Brain microvascular endothelial cell (primary cell): ENCODE measurements around the gene OTUD5.

Experiments used
- DNase-seq: peaks from one replicate; pipeline ENCODE4 v3.0.0-alpha.2; 2020
- H3K27ac ChIP-seq: fragments of 250-450 bp; sonication (Bioruptor Pico); 2 replicates; pipeline ENCODE4 v1.5.1; 2020; ENCODE audit warnings: mild to moderate bottlenecking, moderate library complexity
- H3K27me3 ChIP-seq: fragments of 250-450 bp; sonication (Bioruptor Pico); replicated peaks from 2 replicates; pipeline ENCODE4 v1.5.1; 2020; ENCODE audit warnings: mild to moderate bottlenecking
- H3K36me3 ChIP-seq: fragments of 250-450 bp; sonication (Bioruptor Pico); replicated peaks from 2 replicates; pipeline ENCODE4 v1.5.1; 2020; ENCODE audit warnings: mild to moderate bottlenecking
- H3K4me3 ChIP-seq: 2 replicates; pipeline ENCODE4 v1.5.1; 2011; ENCODE audit warnings: low read depth, mild to moderate bottlenecking, control low read depth, low read length, moderate library complexity
- in situ Hi-C: cut with HindIII; loops from 2 replicates; pipeline ENCODE4 v1.10.0; 2017; ENCODE audit warnings: low sequenced_read_pairs, low pct_ligation_motif_present
- TF ChIP-seq, protein P1 (sequence below): IDR thresholded peaks from 2 replicates; pipeline ENCODE4 v1.5.1; 2011; ENCODE audit warnings: low read depth, mild to moderate bottlenecking, moderate library complexity, low read length, control low read depth, inconsistent platforms; ENCODE audit errors: missing control alignments

OTUD5 gene

DNA sequence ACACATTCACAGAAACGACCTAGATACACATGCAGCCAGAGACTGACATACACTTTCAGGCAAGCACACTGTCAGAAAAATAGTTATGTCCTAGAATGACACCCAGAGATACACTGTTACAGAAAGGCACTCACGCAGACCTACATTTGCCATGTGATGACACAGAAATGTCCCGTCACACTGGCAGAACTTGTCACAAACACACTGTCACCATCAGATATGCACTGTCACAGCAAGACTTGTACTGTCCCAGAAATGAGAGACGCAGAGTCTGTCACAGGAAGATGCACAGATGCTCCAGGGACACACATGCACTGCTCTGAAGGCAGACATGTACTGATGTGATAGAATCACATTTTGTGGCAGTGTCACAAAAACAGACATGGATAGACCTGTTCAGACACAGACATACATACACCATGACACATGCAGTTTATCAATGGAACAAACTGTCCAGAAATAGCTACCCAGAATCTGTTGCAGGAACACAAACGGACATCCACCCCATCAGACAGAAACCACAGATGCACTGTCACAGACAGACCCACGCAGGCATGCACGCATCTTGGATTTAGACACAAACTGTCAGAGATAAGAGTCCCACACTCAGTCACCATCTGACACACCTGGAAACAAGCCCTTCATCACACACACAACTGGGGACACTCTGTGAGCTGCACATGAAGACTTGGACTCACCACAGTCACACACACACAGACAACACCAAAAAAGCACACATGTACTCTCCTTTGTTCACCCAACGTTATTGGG, 37.3 kb downstream of the OTUD5 start:
- Histone ChIP-seq H3K4me3 (no peak overlapping the region), H3K27me3 (no peaks in the 10 kb centered on the region), H3K27ac (no peak overlapping the region), H3K36me3 (peaks cover 3% of the 10 kb centered on the region)
- in situ Hi-C loops: no loop called here
- no peak for DNase-seq
- TF ChIP-seq, protein P1, sequence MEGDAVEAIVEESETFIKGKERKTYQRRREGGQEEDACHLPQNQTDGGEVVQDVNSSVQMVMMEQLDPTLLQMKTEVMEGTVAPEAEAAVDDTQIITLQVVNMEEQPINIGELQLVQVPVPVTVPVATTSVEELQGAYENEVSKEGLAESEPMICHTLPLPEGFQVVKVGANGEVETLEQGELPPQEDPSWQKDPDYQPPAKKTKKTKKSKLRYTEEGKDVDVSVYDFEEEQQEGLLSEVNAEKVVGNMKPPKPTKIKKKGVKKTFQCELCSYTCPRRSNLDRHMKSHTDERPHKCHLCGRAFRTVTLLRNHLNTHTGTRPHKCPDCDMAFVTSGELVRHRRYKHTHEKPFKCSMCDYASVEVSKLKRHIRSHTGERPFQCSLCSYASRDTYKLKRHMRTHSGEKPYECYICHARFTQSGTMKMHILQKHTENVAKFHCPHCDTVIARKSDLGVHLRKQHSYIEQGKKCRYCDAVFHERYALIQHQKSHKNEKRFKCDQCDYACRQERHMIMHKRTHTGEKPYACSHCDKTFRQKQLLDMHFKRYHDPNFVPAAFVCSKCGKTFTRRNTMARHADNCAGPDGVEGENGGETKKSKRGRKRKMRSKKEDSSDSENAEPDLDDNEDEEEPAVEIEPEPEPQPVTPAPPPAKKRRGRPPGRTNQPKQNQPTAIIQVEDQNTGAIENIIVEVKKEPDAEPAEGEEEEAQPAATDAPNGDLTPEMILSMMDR: no peak

- DNase-seq: no peak
- Histone ChIP-seq H3K27me3 (no peaks in the 10 kb centered on the region), H3K27ac (no peak overlapping the region), H3K4me3 (peak overlapping the region; percentile 62), H3K36me3 (peaks cover 3% of the 10 kb centered on the region)
- TF ChIP-seq, protein P1: no peak
- in situ Hi-C loops: no loop called here
Observed at GRCh38 chrX:48919360-48919841, 38.0 kb downstream of the OTUD5 start.

GRCh38 chrX:48918643-48919340, 38.6 kb downstream of the OTUD5 start, which contains the start of gene PIM2:
Gene PIM2 (minus strand): TSS chrX:48919024. CDS start chrX:48918834, 190 bp downstream.
- H3K27me3 ChIP-seq: no peaks in the 10 kb centered on the region
- TF ChIP-seq, protein P1: no peak
- DNase-seq: peak; percentile 76
- H3K4me3 ChIP-seq: peak within 1 kb of the TSS; percentile 62
- peak within 1 kb of the TSS; percentile 48 for H3K27ac ChIP-seq
- peaks cover 5% of the 10 kb centered on the region for H3K36me3 ChIP-seq
- in situ Hi-C loops: no loop called here

DNA sequence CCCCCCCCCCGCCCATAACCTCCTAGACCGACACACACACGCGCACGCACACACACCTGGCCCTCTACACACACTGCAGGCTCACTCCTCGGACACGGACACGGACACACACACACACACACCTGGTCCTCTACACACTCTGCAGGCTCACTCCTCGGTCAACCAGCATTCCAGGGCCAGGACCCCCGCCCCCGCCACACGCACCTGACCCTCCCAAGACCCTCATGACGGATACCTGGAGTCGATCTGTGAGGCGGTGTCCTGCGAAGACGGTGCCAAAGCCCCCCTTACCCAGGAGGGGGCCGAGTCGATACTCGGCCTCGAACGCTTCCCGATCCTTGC, 39.1 kb downstream of the OTUD5 start:
- TF ChIP-seq, protein P1: no peak
- H3K36me3 ChIP-seq: peaks cover 5% of the 10 kb centered on the region
- no peaks in the 10 kb centered on the region for H3K27me3 ChIP-seq
- peak overlapping the region; percentile 62 for H3K4me3 ChIP-seq
- in situ Hi-C loops: no loop called here
- H3K27ac ChIP-seq: peak overlapping the region; percentile 48
- no peak for DNase-seq

DNA sequence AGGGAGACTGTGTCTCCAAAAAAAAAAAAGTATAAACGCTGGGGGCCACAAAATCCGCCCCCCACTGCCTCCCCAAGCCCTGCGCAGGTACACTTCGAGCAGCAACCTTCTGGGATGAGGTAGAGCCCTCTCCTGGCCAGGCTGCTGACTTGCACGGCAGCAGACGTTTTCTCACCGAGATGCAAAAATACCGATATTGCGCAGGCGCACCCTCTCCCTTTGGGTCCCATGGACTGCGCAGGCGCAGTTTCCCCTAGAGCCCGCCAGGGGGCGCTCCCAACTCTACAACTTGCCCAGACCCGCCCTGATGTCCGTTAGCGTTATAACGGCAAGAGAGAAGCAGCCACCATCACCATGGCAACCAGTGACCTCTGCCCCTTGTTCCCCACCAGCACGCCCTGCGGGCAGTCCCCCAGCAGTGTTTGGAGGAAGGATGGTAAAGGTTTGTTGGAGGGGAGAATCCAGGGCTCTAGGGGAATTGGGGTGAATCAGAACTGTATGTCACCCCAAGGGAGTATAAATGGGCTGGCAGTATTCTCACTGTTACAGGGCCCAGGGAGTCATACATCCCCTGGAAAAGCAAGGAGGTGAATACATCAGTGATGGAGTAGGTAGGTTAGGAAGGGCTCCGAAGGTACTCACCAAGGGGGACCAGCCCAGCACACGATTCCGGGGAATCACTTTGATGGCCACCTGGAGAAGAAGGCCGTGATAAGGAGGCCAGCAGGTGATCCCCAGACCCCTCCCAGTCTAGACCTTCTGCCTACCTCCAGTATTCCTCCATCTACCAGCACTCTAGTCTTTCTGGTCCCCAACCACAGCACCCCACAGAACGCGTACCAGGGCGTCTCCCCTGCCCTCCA, 40.0 kb downstream of the OTUD5 start:
- Histone ChIP-seq H3K4me3 (peak overlapping the region; percentile 62), H3K36me3 (peaks cover 5% of the 10 kb centered on the region), H3K27ac (peak overlapping the region; percentile 28), H3K27me3 (no peaks in the 10 kb centered on the region)
- in situ Hi-C loops: no loop called here
- DNase-seq: peak; percentile 86
- TF ChIP-seq, protein P1: peak; percentile 89
